HG02938 (cell line): ENCODE data around the gene DDO.
"Not testable (repeated sequence)": the region's sequence is repeated elsewhere in the genome, so short reads cannot be mapped to it uniquely, and the experiment has no call there.

ENCODE experiments used
- ATAC-seq: cut with Tn5 transposase; IDR thresholded peaks from one replicate; pipeline ENCODE4 v1.9.1; 2021; ENCODE audit warnings: mild to moderate bottlenecking, moderate library complexity; ENCODE audit not compliant: unreplicated experiment

DDO gene

GRCh38 chr6:110369066-110369465 lies 46.3 kb downstream of the DDO start:
- ATAC-seq, result no peak

- ATAC-seq, result no peak
These were observed 47.1 kb downstream of the DDO start for GRCh38 chr6:110368284-110368683.

- no peak for ATAC-seq
These were observed 47.5 kb downstream of the DDO start for GRCh38 chr6:110367825-110368224.

GRCh38 chr6:110366975-110367374 lies 48.4 kb downstream of the DDO start:
- ATAC-seq, result no peak

- no peak for ATAC-seq
These were observed 49.1 kb downstream of the DDO start for GRCh38 chr6:110366256-110366655.

- no peak for ATAC-seq
These were observed 50.8 kb downstream of the DDO start for GRCh38 chr6:110364364-110365105.

- ATAC-seq, result no peak
These were observed 51.6 kb downstream of the DDO start for GRCh38 chr6:110363748-110364147.

GRCh38 chr6:110360676-110361075 lies 54.7 kb downstream of the DDO start:
- ATAC-seq, result no peak

- ATAC-seq, result no peak
These were observed 55.8 kb downstream of the DDO start for GRCh38 chr6:110359556-110359955.

GRCh38 chr6:110358553-110359160 lies 56.7 kb downstream of the DDO start:
- no peak for ATAC-seq

GRCh38 chr6:110357664-110358552 lies 57.5 kb downstream of the DDO start, which contains the start of gene METTL24:
TSS of gene METTL24 (minus strand) at chr6:110358349. CDS start at chr6:110358272, 77 bp downstream.
- no peak for ATAC-seq

- ATAC-seq, result no peak
These were observed 58.1 kb downstream of the DDO start for GRCh38 chr6:110357298-110357663.

- no peak for ATAC-seq
These were observed 58.6 kb downstream of the DDO start for GRCh38 chr6:110356778-110357177.

GRCh38 chr6:110355727-110356126 lies 59.6 kb downstream of the DDO start:
- no peak for ATAC-seq

GRCh38 chr6:110355022-110355421 lies 60.4 kb downstream of the DDO start:
- no peak for ATAC-seq

GRCh38 chr6:110354153-110354552 lies 61.2 kb downstream of the DDO start:
- no peak for ATAC-seq

- ATAC-seq, result no peak
These were observed 61.8 kb downstream of the DDO start for GRCh38 chr6:110353457-110354001.

- no peak for ATAC-seq
These were observed 62.7 kb downstream of the DDO start for GRCh38 chr6:110352563-110353262.

- no peak for ATAC-seq
These were observed 63.4 kb downstream of the DDO start for GRCh38 chr6:110351986-110352385.

GRCh38 chr6:110351546-110351945 lies 63.8 kb downstream of the DDO start:
- no peak for ATAC-seq

- not testable (repeated sequence) for ATAC-seq
These were observed 64.8 kb downstream of the DDO start for GRCh38 chr6:110350593-110350992.
